ENCODE data around the gene RHOG.

The RHOG gene

DNA sequence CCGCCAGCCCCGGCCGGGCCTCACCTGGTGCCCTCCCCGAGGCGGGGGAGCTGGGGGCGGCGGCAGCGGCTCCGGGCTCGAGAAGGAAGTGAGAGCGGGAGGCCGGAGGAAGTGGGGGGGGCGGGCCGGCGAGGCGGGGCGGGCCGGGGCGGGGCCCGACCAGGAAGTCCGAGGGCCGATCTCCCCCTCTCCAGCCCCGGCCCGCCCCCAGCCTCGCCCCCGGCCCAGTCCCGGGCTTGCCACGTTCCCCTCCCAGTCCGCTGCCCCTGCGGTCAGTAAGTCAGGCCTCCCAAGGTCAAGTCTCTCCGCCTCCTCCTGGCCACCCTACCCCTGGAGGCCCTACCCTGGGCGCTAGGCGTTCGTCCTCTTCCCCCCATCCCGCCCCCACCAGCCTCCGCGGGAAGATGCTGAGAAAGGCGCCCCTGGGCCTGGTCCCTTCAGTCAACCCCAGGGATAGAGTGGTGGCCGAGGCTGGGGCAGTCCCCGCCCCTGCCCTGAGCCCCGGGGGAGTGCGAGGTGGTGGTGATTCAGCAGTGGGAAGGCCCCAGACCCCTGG, at the start of gene RHOG:
TSS of gene RHOG (minus strand) at position 90 of the 556 bp plus-strand sequence. CDS start 12,821 bp downstream, outside the sequence.
- H3K4me1 ChIP-seq (ENCODE audit: control insufficient read depth in 5 of 5, insufficient read depth in 5 of 5, low read length in 5 of 5): peaks cover 9 to 51% (median 43%) of the 10 kb centered on the region in 5 donors
- peak within 1 kb of the TSS; percentile 90 for H3K27ac ChIP-seq (ENCODE audit: low read depth, low read length)
- H3K9ac ChIP-seq (ENCODE audit: low read length in 5 of 5): peak within 1 kb of the TSS; percentile 12 to 93 (median 92)
- no peaks in the 10 kb centered on the region for H3K9me3 ChIP-seq (ENCODE audit: control insufficient read depth in 5 of 5, low read length in 5 of 5)
- no peaks in the 10 kb centered on the region for H3K36me3 ChIP-seq (ENCODE audit: control insufficient read depth in 5 of 5, insufficient read depth in 5 of 5, low read length in 5 of 5)
- H3K27me3 ChIP-seq (ENCODE audit: control insufficient read depth in 5 of 5, insufficient read depth in 4 of 5, low read length in 5 of 5): no peaks in the 10 kb centered on the region
- peak within 1 kb of the TSS; percentile 77 to 87 (median 84) for H3K4me3 ChIP-seq (ENCODE audit: low read depth in 1 of 5, low read length in 5 of 5)

DNA sequence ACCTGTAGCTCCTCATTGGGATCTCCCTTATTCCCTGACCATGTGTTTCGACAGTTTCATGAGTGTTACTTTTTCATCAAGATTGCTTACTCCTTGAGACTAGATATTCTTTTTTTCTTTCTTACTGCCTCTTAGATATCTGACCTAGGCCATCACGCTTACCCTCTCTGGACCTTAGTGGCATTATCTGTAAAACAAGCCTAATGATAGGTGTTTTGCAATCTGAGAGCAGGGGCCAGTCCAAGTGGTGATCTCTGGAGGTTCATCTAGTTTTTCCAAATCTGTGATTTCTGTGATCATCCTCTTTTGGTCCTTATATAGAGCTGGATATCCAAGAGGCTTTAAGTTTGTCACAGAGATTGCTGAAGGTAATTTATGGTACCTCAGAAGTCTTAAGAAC, 49.3 kb upstream of the RHOG start:
- H3K9ac ChIP-seq (ENCODE audit: low read length in 5 of 5): no peak overlapping the region
- H3K27me3 ChIP-seq (ENCODE audit: control insufficient read depth in 5 of 5, insufficient read depth in 4 of 5, low read length in 5 of 5): no peaks in the 10 kb centered on the region
- no peak overlapping the region for H3K27ac ChIP-seq (ENCODE audit: low read depth, low read length)
- H3K4me1 ChIP-seq (ENCODE audit: control insufficient read depth in 5 of 5, insufficient read depth in 5 of 5, low read length in 5 of 5): peaks cover 2 to 34% (median 31%) of the 10 kb centered on the region in 5 donors
- no peaks in the 10 kb centered on the region for H3K36me3 ChIP-seq (ENCODE audit: control insufficient read depth in 5 of 5, insufficient read depth in 5 of 5, low read length in 5 of 5)
- no peak overlapping the region for H3K4me3 ChIP-seq (ENCODE audit: low read depth in 1 of 5, low read length in 5 of 5)
- no peaks in the 10 kb centered on the region for H3K9me3 ChIP-seq (ENCODE audit: control insufficient read depth in 5 of 5, low read length in 5 of 5)

DNA sequence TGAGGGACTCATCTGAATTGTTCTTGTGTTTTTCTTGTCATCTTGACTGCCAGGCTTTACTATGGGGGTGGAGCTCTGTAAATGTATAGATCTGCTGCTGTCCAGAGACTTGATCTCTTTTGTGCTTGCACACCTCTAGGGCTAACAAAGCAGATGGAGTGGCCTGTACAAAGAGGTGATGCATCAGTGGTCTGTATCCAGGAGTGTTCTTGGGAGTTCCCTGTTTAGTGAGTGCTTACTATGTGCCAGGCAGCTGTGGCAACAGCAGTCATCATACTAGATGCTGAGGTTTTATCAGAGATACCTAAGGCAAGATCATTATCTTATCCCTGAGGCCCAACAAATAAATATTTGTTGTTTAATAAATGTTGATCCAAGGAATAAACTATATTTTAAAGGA, 48.1 kb upstream of the RHOG start:
- no peak overlapping the region for H3K9ac ChIP-seq (ENCODE audit: low read length in 5 of 5)
- no peaks in the 10 kb centered on the region for H3K9me3 ChIP-seq (ENCODE audit: control insufficient read depth in 5 of 5, low read length in 5 of 5)
- peaks cover 2 to 26% (median 23%) of the 10 kb centered on the region in 5 donors for H3K4me1 ChIP-seq (ENCODE audit: control insufficient read depth in 5 of 5, insufficient read depth in 5 of 5, low read length in 5 of 5)
- no peaks in the 10 kb centered on the region for H3K36me3 ChIP-seq (ENCODE audit: control insufficient read depth in 5 of 5, insufficient read depth in 5 of 5, low read length in 5 of 5)
- H3K4me3 ChIP-seq (ENCODE audit: low read depth in 1 of 5, low read length in 5 of 5): no peak overlapping the region
- H3K27me3 ChIP-seq (ENCODE audit: control insufficient read depth in 5 of 5, insufficient read depth in 4 of 5, low read length in 5 of 5): no peaks in the 10 kb centered on the region
- no peak overlapping the region for H3K27ac ChIP-seq (ENCODE audit: low read depth, low read length)

DNA sequence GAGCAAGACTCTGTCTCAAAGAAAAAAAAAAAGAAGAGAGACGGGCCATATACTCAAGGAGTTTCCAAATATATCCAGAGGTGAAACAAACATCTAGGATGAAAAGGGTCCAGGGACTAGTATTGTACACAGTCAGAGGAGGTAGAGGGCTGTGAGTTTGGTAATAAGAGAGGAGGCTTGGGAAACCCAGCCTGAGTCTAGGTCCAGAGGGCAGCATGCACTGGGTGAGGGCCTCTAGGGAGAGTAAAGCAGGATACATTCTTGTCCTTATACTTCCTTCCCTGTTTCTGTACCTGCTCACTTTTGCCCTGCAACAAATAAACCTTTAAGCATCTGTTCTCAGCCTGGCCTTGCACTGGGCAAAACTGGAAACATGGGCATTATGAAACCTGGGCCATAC, 46.2 kb upstream of the RHOG start:
- H3K9ac ChIP-seq (ENCODE audit: low read length in 5 of 5): no peak overlapping the region
- no peaks in the 10 kb centered on the region for H3K36me3 ChIP-seq (ENCODE audit: control insufficient read depth in 5 of 5, insufficient read depth in 5 of 5, low read length in 5 of 5)
- no peak overlapping the region for H3K27ac ChIP-seq (ENCODE audit: low read depth, low read length)
- H3K9me3 ChIP-seq (ENCODE audit: control insufficient read depth in 5 of 5, low read length in 5 of 5): no peaks in the 10 kb centered on the region
- no peak overlapping the region for H3K4me3 ChIP-seq (ENCODE audit: low read depth in 1 of 5, low read length in 5 of 5)
- peaks cover 2 to 21% (median 19%) of the 10 kb centered on the region in 5 donors for H3K4me1 ChIP-seq (ENCODE audit: control insufficient read depth in 5 of 5, insufficient read depth in 5 of 5, low read length in 5 of 5)
- H3K27me3 ChIP-seq (ENCODE audit: control insufficient read depth in 5 of 5, insufficient read depth in 4 of 5, low read length in 5 of 5): no peaks in the 10 kb centered on the region

DNA sequence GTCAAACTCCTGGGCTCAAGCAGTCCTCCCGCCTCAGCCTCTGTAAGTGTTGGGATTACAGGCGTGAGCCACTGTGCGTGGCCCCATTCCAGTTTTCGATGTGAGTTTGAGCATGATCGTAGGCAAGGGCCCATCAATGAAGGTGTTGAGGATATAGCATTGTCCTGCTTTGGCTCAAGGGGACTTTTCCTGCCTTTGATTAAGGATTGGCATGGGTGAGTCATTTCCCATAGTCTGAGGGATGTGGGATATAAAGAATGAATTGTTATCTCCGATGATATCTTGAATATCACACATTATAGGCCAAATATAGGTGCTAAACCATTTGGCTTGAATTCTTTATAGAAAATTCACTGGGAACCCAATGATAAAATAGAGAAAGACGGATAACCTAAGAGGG, 45.1 kb upstream of the RHOG start:
- Histone ChIP-seq H3K27me3 (ENCODE audit: control insufficient read depth in 5 of 5, insufficient read depth in 4 of 5, low read length in 5 of 5) (no peaks in the 10 kb centered on the region), H3K4me3 (ENCODE audit: low read depth in 1 of 5, low read length in 5 of 5) (no peak overlapping the region), H3K36me3 (ENCODE audit: control insufficient read depth in 5 of 5, insufficient read depth in 5 of 5, low read length in 5 of 5) (no peaks in the 10 kb centered on the region), H3K27ac (ENCODE audit: low read depth, low read length) (no peak overlapping the region), H3K9me3 (ENCODE audit: control insufficient read depth in 5 of 5, low read length in 5 of 5) (no peaks in the 10 kb centered on the region), H3K9ac (ENCODE audit: low read length in 5 of 5) (no peak overlapping the region), H3K4me1 (ENCODE audit: control insufficient read depth in 5 of 5, insufficient read depth in 5 of 5, low read length in 5 of 5) (peaks cover 2 to 20% (median 18%) of the 10 kb centered on the region in 5 donors)

DNA sequence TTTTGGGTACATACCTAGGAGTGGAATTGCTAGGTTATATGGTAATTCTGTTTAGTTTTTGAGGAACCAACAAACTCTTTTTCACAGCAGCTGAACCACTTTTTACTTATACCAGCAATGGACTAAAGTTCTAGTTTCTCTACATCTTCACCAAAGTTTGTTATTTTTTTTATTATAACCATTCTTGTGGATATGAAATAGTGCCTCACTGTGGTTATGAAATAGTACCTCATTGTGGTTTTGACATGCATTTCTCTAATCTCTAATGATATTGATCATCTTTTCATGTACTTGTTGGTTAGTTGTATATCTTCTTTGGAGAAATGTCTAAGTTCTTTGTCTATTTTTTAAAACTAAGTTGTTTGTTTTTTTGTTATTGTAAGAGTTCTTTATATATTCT, 41.9 kb upstream of the RHOG start:
- Histone ChIP-seq H3K9me3 (ENCODE audit: control insufficient read depth in 5 of 5, low read length in 5 of 5) (no peaks in the 10 kb centered on the region), H3K4me1 (ENCODE audit: control insufficient read depth in 5 of 5, insufficient read depth in 5 of 5, low read length in 5 of 5) (peaks cover 3 to 24% (median 21%) of the 10 kb centered on the region in 5 donors), H3K9ac (ENCODE audit: low read length in 5 of 5) (no peak overlapping the region), H3K4me3 (ENCODE audit: low read depth in 1 of 5, low read length in 5 of 5) (no peak overlapping the region), H3K27ac (ENCODE audit: low read depth, low read length) (no peak overlapping the region), H3K36me3 (ENCODE audit: control insufficient read depth in 5 of 5, insufficient read depth in 5 of 5, low read length in 5 of 5) (no peaks in the 10 kb centered on the region), H3K27me3 (ENCODE audit: control insufficient read depth in 5 of 5, insufficient read depth in 4 of 5, low read length in 5 of 5) (no peaks in the 10 kb centered on the region)

DNA sequence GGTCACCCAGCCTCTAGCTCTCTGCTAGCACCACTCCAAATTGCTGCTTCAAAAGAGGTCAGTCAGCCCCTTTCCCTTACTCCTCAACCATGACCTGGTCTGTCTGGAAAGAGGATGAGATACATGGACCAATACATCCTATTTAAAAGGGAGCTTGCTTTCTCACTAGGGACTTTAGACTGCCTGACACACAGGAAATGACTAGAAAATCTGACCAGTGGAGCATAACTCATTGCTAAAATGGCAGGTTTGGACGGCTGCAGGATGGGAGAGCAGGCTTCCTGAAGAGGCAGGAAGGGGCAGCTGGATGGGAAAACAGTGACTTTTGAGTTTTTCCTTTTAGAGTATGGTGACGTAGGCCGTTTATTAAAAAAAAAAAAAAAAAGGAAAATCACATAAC, 40.0 kb upstream of the RHOG start:
- no peak overlapping the region for H3K4me3 ChIP-seq (ENCODE audit: low read depth in 1 of 5, low read length in 5 of 5)
- H3K27ac ChIP-seq (ENCODE audit: low read depth, low read length): no peak overlapping the region
- H3K27me3 ChIP-seq (ENCODE audit: control insufficient read depth in 5 of 5, insufficient read depth in 4 of 5, low read length in 5 of 5): no peaks in the 10 kb centered on the region
- peaks cover 3 to 21% (median 19%) of the 10 kb centered on the region in 5 donors for H3K4me1 ChIP-seq (ENCODE audit: control insufficient read depth in 5 of 5, insufficient read depth in 5 of 5, low read length in 5 of 5)
- H3K36me3 ChIP-seq (ENCODE audit: control insufficient read depth in 5 of 5, insufficient read depth in 5 of 5, low read length in 5 of 5): no peaks in the 10 kb centered on the region
- H3K9me3 ChIP-seq (ENCODE audit: control insufficient read depth in 5 of 5, low read length in 5 of 5): no peaks in the 10 kb centered on the region
- no peak overlapping the region for H3K9ac ChIP-seq (ENCODE audit: low read length in 5 of 5)

DNA sequence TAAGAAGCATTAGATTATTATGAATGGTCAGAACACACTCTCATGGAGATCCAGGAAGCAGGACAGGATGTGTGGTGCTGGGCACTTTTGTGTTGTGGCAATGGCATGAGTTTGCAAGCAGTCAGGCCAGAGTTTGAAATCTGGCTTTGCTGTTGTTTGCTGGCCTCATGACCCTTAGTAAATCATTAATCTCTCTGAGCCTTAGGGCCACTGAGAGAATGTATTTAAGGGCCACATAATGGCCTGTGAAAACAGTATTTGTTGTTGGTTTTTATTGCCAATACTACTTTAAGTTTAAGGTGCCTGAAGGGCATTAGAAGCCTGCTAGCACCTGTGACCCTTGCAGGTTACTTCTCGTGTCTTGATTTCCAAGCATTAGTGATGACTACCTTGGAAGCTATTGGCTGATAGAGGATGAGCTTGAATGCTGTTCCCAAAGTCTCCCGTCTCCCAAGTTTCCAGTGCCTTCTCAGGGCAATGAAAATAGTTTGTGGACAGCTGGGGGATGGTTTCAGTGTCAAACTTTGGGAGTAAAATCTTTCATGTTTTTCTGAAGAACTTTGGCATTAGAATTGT, 39.3 kb upstream of the RHOG start:
- Histone ChIP-seq H3K9ac (ENCODE audit: low read length in 5 of 5) (peak overlapping the region in 1 of 5 donors; percentile 32), H3K27me3 (ENCODE audit: control insufficient read depth in 5 of 5, insufficient read depth in 4 of 5, low read length in 5 of 5) (no peaks in the 10 kb centered on the region), H3K27ac (ENCODE audit: low read depth, low read length) (no peak overlapping the region), H3K4me1 (ENCODE audit: control insufficient read depth in 5 of 5, insufficient read depth in 5 of 5, low read length in 5 of 5) (peaks cover 3 to 21% (median 16%) of the 10 kb centered on the region in 5 donors), H3K4me3 (ENCODE audit: low read depth in 1 of 5, low read length in 5 of 5) (no peak overlapping the region), H3K36me3 (ENCODE audit: control insufficient read depth in 5 of 5, insufficient read depth in 5 of 5, low read length in 5 of 5) (no peaks in the 10 kb centered on the region), H3K9me3 (ENCODE audit: control insufficient read depth in 5 of 5, low read length in 5 of 5) (no peaks in the 10 kb centered on the region)

DNA sequence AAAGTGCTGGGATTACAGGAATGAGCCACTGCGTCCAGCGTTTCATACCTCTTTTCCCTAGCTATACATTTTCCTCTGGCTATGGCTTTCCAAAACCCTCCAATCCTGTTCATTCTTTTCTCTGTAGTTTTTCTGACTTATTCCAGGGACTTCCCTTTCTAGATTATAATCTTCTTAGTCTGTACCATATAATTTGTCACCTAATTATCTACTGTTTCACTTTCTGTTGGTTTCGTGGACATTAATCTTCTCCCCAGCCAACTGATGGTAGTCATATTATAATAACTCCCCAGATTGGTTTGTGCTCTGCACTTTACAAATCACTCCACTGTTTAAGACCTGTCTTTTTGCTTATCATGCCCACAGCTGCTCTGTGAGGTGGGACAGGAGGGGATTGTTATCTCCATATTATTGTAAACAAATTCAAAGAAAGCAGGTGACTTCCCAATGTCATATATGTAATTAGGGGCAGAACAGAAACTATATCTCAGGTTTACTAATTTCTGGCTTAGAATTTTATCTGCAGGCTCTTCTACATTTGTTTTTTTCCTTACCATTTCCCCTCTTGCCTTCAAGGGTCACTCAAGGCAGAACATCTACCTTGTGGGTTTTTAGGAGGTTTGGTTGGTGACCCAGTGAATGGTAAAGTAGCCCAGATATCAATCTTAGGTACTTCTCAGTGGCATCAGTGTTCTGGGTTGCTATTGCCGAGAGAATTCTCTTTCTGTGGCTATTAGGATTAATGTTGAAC, 38.6 kb upstream of the RHOG start:
- Histone ChIP-seq H3K9me3 (ENCODE audit: control insufficient read depth in 5 of 5, low read length in 5 of 5) (no peaks in the 10 kb centered on the region), H3K27me3 (ENCODE audit: control insufficient read depth in 5 of 5, insufficient read depth in 4 of 5, low read length in 5 of 5) (no peaks in the 10 kb centered on the region), H3K27ac (ENCODE audit: low read depth, low read length) (no peak overlapping the region), H3K9ac (ENCODE audit: low read length in 5 of 5) (no peak overlapping the region), H3K4me3 (ENCODE audit: low read depth in 1 of 5, low read length in 5 of 5) (no peak overlapping the region), H3K36me3 (ENCODE audit: control insufficient read depth in 5 of 5, insufficient read depth in 5 of 5, low read length in 5 of 5) (no peaks in the 10 kb centered on the region), H3K4me1 (ENCODE audit: control insufficient read depth in 5 of 5, insufficient read depth in 5 of 5, low read length in 5 of 5) (peaks cover 3 to 21% (median 16%) of the 10 kb centered on the region in 5 donors)

DNA sequence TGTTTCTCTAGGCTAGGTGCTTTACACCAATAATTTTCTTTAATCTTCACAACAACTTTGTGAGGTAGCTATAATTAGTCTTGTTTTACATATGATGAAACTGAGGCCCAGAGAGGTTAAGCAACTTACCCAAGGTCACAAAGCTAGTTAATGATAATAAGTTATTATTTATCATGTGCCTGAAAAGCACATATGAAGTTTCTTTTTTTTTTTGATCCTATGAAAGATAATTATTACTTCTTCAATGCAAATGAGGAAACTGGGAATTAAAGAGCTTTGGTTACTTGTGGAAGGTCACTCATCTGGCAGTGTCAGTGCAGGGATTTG, 37.5 kb upstream of the RHOG start:
- no peaks in the 10 kb centered on the region for H3K36me3 ChIP-seq (ENCODE audit: control insufficient read depth in 5 of 5, insufficient read depth in 5 of 5, low read length in 5 of 5)
- peaks cover 3 to 25% (median 23%) of the 10 kb centered on the region in 5 donors for H3K4me1 ChIP-seq (ENCODE audit: control insufficient read depth in 5 of 5, insufficient read depth in 5 of 5, low read length in 5 of 5)
- H3K27ac ChIP-seq (ENCODE audit: low read depth, low read length): peak overlapping the region; percentile 43
- no peak overlapping the region for H3K4me3 ChIP-seq (ENCODE audit: low read depth in 1 of 5, low read length in 5 of 5)
- H3K9me3 ChIP-seq (ENCODE audit: control insufficient read depth in 5 of 5, low read length in 5 of 5): no peaks in the 10 kb centered on the region
- H3K27me3 ChIP-seq (ENCODE audit: control insufficient read depth in 5 of 5, insufficient read depth in 4 of 5, low read length in 5 of 5): no peaks in the 10 kb centered on the region
- H3K9ac ChIP-seq (ENCODE audit: low read length in 5 of 5): no peak overlapping the region
